HCT116 (cell line): Measurements from ENCODE around the gene LYPD8. TPM values are rescaled to one million over a fixed set of nuclear protein-coding genes. Genes with fewer than 3 reads are reported as not detected.

Source experiments
- ATAC-seq: fragments of 200-7000 bp; cut with Tn5 transposase; 2 replicates; pipeline ENCODE4 v1.9.1; 2020; ENCODE audit warnings: mild to moderate bottlenecking, moderate library complexity
- BruUV-seq: library from RNA; stranded (reverse); fragments of 400-500 nt; replicated peaks from 2 replicates; lab custom pipeline; 2021; lab: Mats Ljungman, UMichigan
- CTCF ChIA-PET: fragments of 300-600 bp; sonication (Branson Sonifier 250); formaldehyde crosslinking; loops from one replicate; lab custom pipeline; 2021; ENCODE audit warnings: antibody characterized with exemption; lab: Charles Lee
- POLR2A ChIA-PET: fragments of 300-600, 350-600 bp; sonication (Branson Sonifier 250); formaldehyde crosslinking; loops from one replicate; lab custom pipeline; 2021; ENCODE audit warnings: antibody characterized with exemption; lab: Charles Lee
- RAD21 ChIA-PET, 2 experiments: fragments of 300-600 bp; sonication (Branson Sonifier 250); formaldehyde crosslinking; loops; one replicate each; lab custom pipeline; 2023; ENCODE audit warnings: low total read pairs in 2 of 2; ENCODE audit not compliant: uncharacterized antibody in 2 of 2, unreplicated experiment in 2 of 2, low non-redundant PET in 1 of 2; lab: Charles Lee
- DNase-seq: peaks from one replicate; pipeline ENCODE4 v3.0.0-alpha.2; 2010; ENCODE audit warnings: low read depth, low spot score
- H2AFZ ChIP-seq: fragments of 200-600 bp; shearing (Covaris generic), sonication (generic); 2 replicates; pipeline ENCODE4 v1.6.1; 2017; ENCODE audit warnings: low read depth, mixed run types, mixed read lengths, antibody characterized with exemption, low read length; ENCODE audit not compliant: poor library complexity, severe bottlenecking
- H3K27ac ChIP-seq: 2 replicates; pipeline ENCODE4 v1.5.1; 2012; ENCODE audit warnings: low read depth, low read length
- H3K27me3 ChIP-seq: fragments of 200-600 bp; sonication (generic); 2 replicates; pipeline ENCODE4 v1.6.1; 2016; ENCODE audit warnings: mixed run types, low read length, mixed read lengths; ENCODE audit not compliant: insufficient read depth
- H3K36me3 ChIP-seq, 2 experiments: fragments of 200-500 bp in 1 of 2; fragments of 200-600 bp in 1 of 2; sonication (Bioruptor generic) in 1 of 2; sonication (generic) in 1 of 2; 2 replicates each; pipeline versions ENCODE4 v1.5.1 to v1.6.1; 2014 to 2016; ENCODE audit warnings: low read length in 2 of 2, inconsistent platforms in 1 of 2, mixed read lengths in 1 of 2, mixed run types in 1 of 2; ENCODE audit not compliant: insufficient read depth in 2 of 2, control insufficient read depth in 1 of 2
- H3K4me1 ChIP-seq, 2 experiments: fragments of 200-600 bp in 1 of 2; sonication (generic) in 1 of 2; 2 replicates each; pipeline versions ENCODE4 v1.5.1 to v1.6.1; 2012 to 2017; ENCODE audit warnings: low read length in 2 of 2, inconsistent platforms in 1 of 2, mild to moderate bottlenecking in 1 of 2, mixed read lengths in 1 of 2, mixed run types in 1 of 2, moderate library complexity in 1 of 2; ENCODE audit not compliant: insufficient read depth in 2 of 2, control insufficient read depth in 1 of 2
- H3K4me2 ChIP-seq: fragments of 200-600 bp; sonication (generic); 2 replicates; pipeline ENCODE4 v1.6.1; 2017; ENCODE audit warnings: mixed run types, low read length, mixed read lengths
- H3K4me3 ChIP-seq, 2 experiments: fragments of 200-600 bp in 1 of 2; sonication (generic) in 1 of 2; replicated peaks in 1 of 2; 2 replicates each; pipeline ENCODE4 v1.5.1; 2011 to 2016; ENCODE audit warnings: low read length in 2 of 2, control low read depth in 1 of 2, low read depth in 1 of 2, mild to moderate bottlenecking in 1 of 2, mixed read lengths in 1 of 2, mixed run types in 1 of 2
- H3K79me2 ChIP-seq: fragments of 200-600 bp; sonication (generic); 2 replicates; pipeline ENCODE4 v1.6.1; 2017; ENCODE audit warnings: mild to moderate bottlenecking, mixed run types, low read length, moderate library complexity, mixed read lengths; ENCODE audit not compliant: insufficient read depth
- H3K9ac ChIP-seq: fragments of 200-600 bp; sonication (generic); 2 replicates; pipeline ENCODE4 v1.6.1; 2016; ENCODE audit warnings: low read length, mixed read lengths
- H3K9me2 ChIP-seq: fragments of 200-600 bp; sonication (generic), shearing (Covaris generic); 2 replicates; pipeline ENCODE4 v1.6.1; 2017; ENCODE audit warnings: mixed run types, mild to moderate bottlenecking, moderate library complexity; ENCODE audit not compliant: insufficient read depth
- H3K9me3 ChIP-seq, 2 experiments: fragments of 200-500 bp in 1 of 2; fragments of 200-600 bp in 1 of 2; sonication (Bioruptor generic) in 1 of 2; sonication (generic) in 1 of 2; 2 replicates each; pipeline ENCODE4 v1.6.1; 2014 to 2017; ENCODE audit warnings: low read length in 2 of 2, mixed read lengths in 2 of 2, inconsistent platforms in 1 of 2, low read depth in 1 of 2, mild to moderate bottlenecking in 1 of 2, mixed run types in 1 of 2, moderate library complexity in 1 of 2; ENCODE audit not compliant: control insufficient read depth in 1 of 2, insufficient read depth in 1 of 2
- H4K20me1 ChIP-seq: fragments of 200-600 bp; sonication (generic), shearing (Covaris generic); 2 replicates; pipeline ENCODE4 v1.6.1; 2017; ENCODE audit warnings: mixed run types, mild to moderate bottlenecking, moderate library complexity; ENCODE audit not compliant: insufficient read depth
- ELF1 ChIP-seq: IDR thresholded peaks from 2 replicates; pipeline ENCODE4 v1.6.1; 2012; ENCODE audit warnings: low read depth, borderline replicate concordance
- EZH2 ChIP-seq: fragments of 200-600 bp; sonication (generic); IDR thresholded peaks from 2 replicates; pipeline ENCODE4 v1.6.1; 2017; ENCODE audit warnings: antibody characterized with exemption, mixed run types
- EZH2phosphoT487 ChIP-seq: fragments of 200-600 bp; IDR thresholded peaks from 2 replicates; pipeline ENCODE4 v1.6.1; 2018; ENCODE audit warnings: antibody characterized with exemption, borderline replicate concordance
- FOSL1 ChIP-seq: IDR thresholded peaks from 2 replicates; pipeline ENCODE4 v1.6.1; 2012; ENCODE audit warnings: low read depth
- JUND ChIP-seq: IDR thresholded peaks from 2 replicates; pipeline ENCODE4 v1.6.1; 2012
- POLR2A ChIP-seq: IDR thresholded peaks from 2 replicates; pipeline ENCODE4 v1.7.0; 2011; ENCODE audit warnings: borderline replicate concordance; ENCODE audit not compliant: insufficient read depth, insufficient read length; ENCODE audit errors: extremely low read depth
- RAD21 ChIP-seq: IDR thresholded peaks from 2 replicates; pipeline ENCODE4 v1.6.1; 2012; ENCODE audit warnings: low read depth, mild to moderate bottlenecking
- SIN3A ChIP-seq: IDR thresholded peaks from 2 replicates; pipeline ENCODE4 v1.6.1; 2012; ENCODE audit warnings: low read depth
- SP1 ChIP-seq: IDR thresholded peaks from 2 replicates; pipeline ENCODE4 v1.6.1; 2012; ENCODE audit warnings: low read depth
- SRF ChIP-seq: IDR thresholded peaks from 2 replicates; pipeline ENCODE4 v1.6.1; 2012; ENCODE audit warnings: low read depth
- ZFX ChIP-seq: fragments of 450-650 bp; IDR thresholded peaks from 2 replicates; pipeline ENCODE4 v1.6.1; 2017
- ZNF274 ChIP-seq: fragments of 200-500 bp; sonication (Bioruptor generic); IDR thresholded peaks from 2 replicates; pipeline ENCODE4 v1.6.1; 2014; ENCODE audit warnings: mild to moderate bottlenecking, low read depth, low read length, inconsistent platforms
- intact Hi-C: fragments of 100-400 bp; cut with micrococcal nuclease; formaldehyde crosslinking; loops from 2 replicates; pipeline ENCODE4 v1.10.0; 2022
- total RNA-seq: library from RNA; stranded (reverse); gene quantifications from one replicate; pipeline ENCODE4 v1.2.1, GENCODE V29; 2021; ENCODE audit not compliant: unreplicated experiment
- TF ChIP-seq, protein P1 (sequence below), 3 experiments: fragments of 200-600 bp in 1 of 3; sonication (generic) in 1 of 3; IDR thresholded peaks in 2 of 3; conservative IDR thresholded peaks in 1 of 3; 2 replicates each; pipeline ENCODE4 v1.5.1; 2012 to 2017; ENCODE audit warnings: low read depth in 2 of 3, low read length in 2 of 3, antibody characterized with exemption in 1 of 3, borderline replicate concordance in 1 of 3, control low read depth in 1 of 3, mild to moderate bottlenecking in 1 of 3, mixed read lengths in 1 of 3, mixed run types in 1 of 3, moderate library complexity in 1 of 3; ENCODE audit not compliant: insufficient read depth in 1 of 3
- TF ChIP-seq, protein P2 (sequence below): IDR thresholded peaks from 2 replicates; pipeline ENCODE4 v1.6.1; 2012
- TF ChIP-seq, protein P3 (sequence below): IDR thresholded peaks from 2 replicates; pipeline ENCODE4 v1.6.1; 2011; ENCODE audit warnings: mild to moderate bottlenecking, low read length, moderate library complexity; ENCODE audit not compliant: insufficient replicate concordance; ENCODE audit errors: extremely low read depth

LYPD8 gene
- total RNA-seq, 1 experiment from 2014 or later: not detected

DNA sequence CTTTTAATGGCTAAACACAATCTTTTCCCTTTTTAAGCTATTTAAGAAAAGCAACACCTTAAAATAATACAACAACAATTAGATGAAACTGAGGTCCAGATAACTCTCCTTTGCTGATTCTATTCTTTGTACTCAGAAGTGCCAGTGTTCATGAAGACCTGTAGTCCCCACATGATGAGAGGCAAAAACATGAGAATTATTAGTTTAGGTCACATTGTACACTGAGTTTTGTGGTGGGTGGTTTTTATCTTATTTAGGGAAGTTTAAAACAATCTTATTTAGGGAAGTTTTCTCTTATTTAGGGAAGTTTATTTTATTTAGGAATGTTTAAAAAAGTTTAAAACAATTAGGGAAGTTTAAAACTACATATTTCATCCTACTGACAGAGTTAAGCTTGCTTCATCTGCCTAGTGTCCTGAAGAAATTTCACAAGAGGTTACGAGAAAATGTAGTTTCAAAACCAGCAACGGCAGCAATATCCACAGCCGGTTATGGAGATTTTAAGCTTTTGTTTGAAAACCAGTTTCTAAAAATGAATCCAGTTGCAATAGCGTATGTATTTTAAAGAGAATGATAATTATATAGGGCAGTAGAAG, 45.2 kb downstream of the LYPD8 start:
- no peak overlapping the region for H2AFZ ChIP-seq
- ATAC-seq (no peak), DNase-seq (no peak)
- POLR2A ChIA-PET: no interaction called here
- no peaks in the 10 kb centered on the region for H3K79me2 ChIP-seq
- RAD21 ChIA-PET: no interaction called here
- H3K4me3 ChIP-seq: no peak overlapping the region
- no peaks in the 10 kb centered on the region for H3K4me1 ChIP-seq
- TF ChIP-seq ZNF274 (no peak), EZH2 (no peak)
- H3K9ac ChIP-seq: no peak overlapping the region
- no TSS peak for BruUV-seq
- H3K9me2 ChIP-seq: no peaks in the 10 kb centered on the region
- H3K9me3 ChIP-seq: peaks cover 0 to 5% of the 10 kb centered on the region in 2 experiments; a peak in 2 of 4 replicates
- H3K27me3 ChIP-seq: no peaks in the 10 kb centered on the region
- no peak overlapping the region for H3K4me2 ChIP-seq
- no peak overlapping the region for H3K27ac ChIP-seq
- intact Hi-C loops: no loop called here
- no peaks in the 10 kb centered on the region for H3K36me3 ChIP-seq
- H4K20me1 ChIP-seq: no peaks in the 10 kb centered on the region
- CTCF ChIA-PET: no interaction called here

DNA sequence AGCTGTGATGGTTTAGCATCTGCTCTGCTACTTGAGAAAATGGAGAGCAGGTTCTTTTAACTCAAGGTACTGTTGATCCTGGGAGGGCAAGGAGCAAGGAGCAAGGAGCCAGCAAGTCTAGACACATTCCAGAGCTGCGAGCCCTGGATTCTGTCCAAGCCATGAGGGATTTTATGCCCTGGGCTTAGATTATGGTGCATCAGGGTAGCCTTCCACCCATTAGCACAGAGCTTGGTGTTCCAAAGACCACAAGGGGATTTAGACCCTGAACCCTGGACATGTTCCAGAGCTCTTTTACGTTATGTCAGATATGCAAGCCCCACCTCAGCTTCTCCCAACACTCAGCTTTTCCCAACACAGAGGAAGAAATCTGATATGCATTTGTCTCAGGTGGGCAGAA, 51.0 kb downstream of the LYPD8 start:
- H3K4me2 ChIP-seq: no peak overlapping the region
- H3K27ac ChIP-seq: no peak overlapping the region
- ChIA-PET POLR2A (no interaction called here), CTCF (interaction anchor here (0.7 kb wide), 1 partner anchor 102 kb away, joined by 3 read pairs; no protein-coding TSS in a partner anchor), RAD21 (no interaction called here)
- no peak overlapping the region for H3K4me3 ChIP-seq
- intact Hi-C loops: no loop called here
- no peaks in the 10 kb centered on the region for H3K9me2 ChIP-seq
- no peaks in the 10 kb centered on the region for H3K79me2 ChIP-seq
- DNase-seq (no peak), ATAC-seq (no peak)
- no peaks in the 10 kb centered on the region for H3K36me3 ChIP-seq
- no peaks in the 10 kb centered on the region for H3K9me3 ChIP-seq
- H3K4me1 ChIP-seq: no peaks in the 10 kb centered on the region
- no TSS peak for BruUV-seq
- H3K27me3 ChIP-seq: no peaks in the 10 kb centered on the region
- H4K20me1 ChIP-seq: no peaks in the 10 kb centered on the region
- H2AFZ ChIP-seq: no peak overlapping the region
- no peak overlapping the region for H3K9ac ChIP-seq
- TF ChIP-seq RAD21 (no peak), ELF1 (no peak), JUND (no peak), SP1 (no peak), EZH2phosphoT487 (no peak), SRF (no peak), POLR2A (no peak), ZFX (no peak), FOSL1 (no peak), ZNF274 (no peak), SIN3A (no peak), EZH2 (no peak)
- TF ChIP-seq, protein P1, sequence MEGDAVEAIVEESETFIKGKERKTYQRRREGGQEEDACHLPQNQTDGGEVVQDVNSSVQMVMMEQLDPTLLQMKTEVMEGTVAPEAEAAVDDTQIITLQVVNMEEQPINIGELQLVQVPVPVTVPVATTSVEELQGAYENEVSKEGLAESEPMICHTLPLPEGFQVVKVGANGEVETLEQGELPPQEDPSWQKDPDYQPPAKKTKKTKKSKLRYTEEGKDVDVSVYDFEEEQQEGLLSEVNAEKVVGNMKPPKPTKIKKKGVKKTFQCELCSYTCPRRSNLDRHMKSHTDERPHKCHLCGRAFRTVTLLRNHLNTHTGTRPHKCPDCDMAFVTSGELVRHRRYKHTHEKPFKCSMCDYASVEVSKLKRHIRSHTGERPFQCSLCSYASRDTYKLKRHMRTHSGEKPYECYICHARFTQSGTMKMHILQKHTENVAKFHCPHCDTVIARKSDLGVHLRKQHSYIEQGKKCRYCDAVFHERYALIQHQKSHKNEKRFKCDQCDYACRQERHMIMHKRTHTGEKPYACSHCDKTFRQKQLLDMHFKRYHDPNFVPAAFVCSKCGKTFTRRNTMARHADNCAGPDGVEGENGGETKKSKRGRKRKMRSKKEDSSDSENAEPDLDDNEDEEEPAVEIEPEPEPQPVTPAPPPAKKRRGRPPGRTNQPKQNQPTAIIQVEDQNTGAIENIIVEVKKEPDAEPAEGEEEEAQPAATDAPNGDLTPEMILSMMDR (IDR thresholded peaks at IDR 0.05 in 2 of 3, conservative IDR thresholded peaks at IDR 0.05 in 1 of 3; ENCODE audit: borderline replicate concordance in 1 of 3, insufficient read depth in 1 of 3, low read depth in 2 of 3, low read length in 2 of 3): no peak
- TF ChIP-seq, protein P2, sequence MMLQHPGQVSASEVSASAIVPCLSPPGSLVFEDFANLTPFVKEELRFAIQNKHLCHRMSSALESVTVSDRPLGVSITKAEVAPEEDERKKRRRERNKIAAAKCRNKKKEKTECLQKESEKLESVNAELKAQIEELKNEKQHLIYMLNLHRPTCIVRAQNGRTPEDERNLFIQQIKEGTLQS: no peak
- TF ChIP-seq, protein P3, sequence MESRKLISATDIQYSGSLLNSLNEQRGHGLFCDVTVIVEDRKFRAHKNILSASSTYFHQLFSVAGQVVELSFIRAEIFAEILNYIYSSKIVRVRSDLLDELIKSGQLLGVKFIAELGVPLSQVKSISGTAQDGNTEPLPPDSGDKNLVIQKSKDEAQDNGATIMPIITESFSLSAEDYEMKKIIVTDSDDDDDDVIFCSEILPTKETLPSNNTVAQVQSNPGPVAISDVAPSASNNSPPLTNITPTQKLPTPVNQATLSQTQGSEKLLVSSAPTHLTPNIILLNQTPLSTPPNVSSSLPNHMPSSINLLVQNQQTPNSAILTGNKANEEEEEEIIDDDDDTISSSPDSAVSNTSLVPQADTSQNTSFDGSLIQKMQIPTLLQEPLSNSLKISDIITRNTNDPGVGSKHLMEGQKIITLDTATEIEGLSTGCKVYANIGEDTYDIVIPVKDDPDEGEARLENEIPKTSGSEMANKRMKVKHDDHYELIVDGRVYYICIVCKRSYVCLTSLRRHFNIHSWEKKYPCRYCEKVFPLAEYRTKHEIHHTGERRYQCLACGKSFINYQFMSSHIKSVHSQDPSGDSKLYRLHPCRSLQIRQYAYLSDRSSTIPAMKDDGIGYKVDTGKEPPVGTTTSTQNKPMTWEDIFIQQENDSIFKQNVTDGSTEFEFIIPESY: no peak
